ENCODE results near the gene CXCR5.
A peak's percentile ranks its signal among the peaks of the same experiment; 100 is the strongest.

GRCh38 chr11:118928101-118928869 lies 44.6 kb downstream of the CXCR5 start:
- TF ChIP-seq ELK1 (IDR thresholded peaks at IDR 0.05; ENCODE audit: borderline replicate concordance, low read depth, low read length) (no peak), CTCF (conservative IDR thresholded peaks at IDR 0.05; ENCODE audit: low read depth, low read length) (peak; percentile 88), POLR2A (IDR thresholded peaks at IDR 0.05; ENCODE audit: low read depth, low read length) (no peak), CEBPB (IDR thresholded peaks at IDR 0.05; ENCODE audit: low read depth, low read length) (no peak), RCOR1 (IDR thresholded peaks at IDR 0.05; ENCODE audit: insufficient replicate concordance, low read length) (peak; percentile 16), RAD21 (IDR thresholded peaks at IDR 0.05; ENCODE audit: low read length) (peak; percentile 81), SMC3 (IDR thresholded peaks at IDR 0.05; ENCODE audit: low read depth, low read length) (peak; percentile 78)
